Sigmoid colon (tissue), 7 donors: Measurements from ENCODE around the gene DACH1. TPM values are rescaled to one million over a fixed set of nuclear protein-coding genes. Genes with fewer than 3 reads are reported as not detected.

Source experiments
- DNase-seq: peaks from one replicate; pipeline ENCODE4 v3.0.0-alpha.2; 2019
- H3K27ac ChIP-seq, 4 donors: fragments of 200-600 bp; sonication (generic); one replicate each; pipeline ENCODE4 v1.5.1; 2016 to 2019; ENCODE audit warnings: mild to moderate bottlenecking in 1 of 4
- H3K27me3 ChIP-seq, 3 donors: fragments of 200-600 bp; sonication (generic); one replicate each; pipeline ENCODE4 v1.5.1; 2019; ENCODE audit warnings: mild to moderate bottlenecking in 1 of 3
- H3K36me3 ChIP-seq, 4 donors: fragments of 200-600 bp; sonication (generic); one replicate each; pipeline ENCODE4 v1.5.1; 2016 to 2019
- H3K4me1 ChIP-seq, 4 donors: fragments of 200-600 bp; sonication (generic); one replicate each; pipeline ENCODE4 v1.5.1; 2017 to 2019
- H3K4me3 ChIP-seq, 4 donors: fragments of 200-600 bp; sonication (generic); one replicate each; pipeline ENCODE4 v1.5.1; 2017 to 2019; ENCODE audit warnings: mild to moderate bottlenecking in 2 of 4, moderate library complexity in 1 of 4
- H3K9me3 ChIP-seq, 4 donors: fragments of 200-600 bp in 3 of 4; sonication (generic) in 3 of 4; one replicate each; pipeline versions ENCODE4 v1.5.1 to v1.6.1; 2013 to 2019
- EP300 ChIP-seq, 4 donors: sonication (generic); formaldehyde crosslinking; IDR thresholded peaks; one replicate each; pipeline ENCODE4 v1.6.1; 2017; ENCODE audit warnings: antibody characterized with exemption in 4 of 4
- POLR2A ChIP-seq, 2 donors: fragments of 450-650 bp; IDR thresholded peaks; one replicate each; pipeline ENCODE4 v1.6.1; 2016; ENCODE audit warnings: antibody characterized with exemption in 2 of 2, mild to moderate bottlenecking in 2 of 2, moderate library complexity in 2 of 2
- POLR2AphosphoS5 ChIP-seq, 4 donors: sonication (generic); formaldehyde crosslinking; IDR thresholded peaks; one replicate each; pipeline ENCODE4 v1.6.1; 2017; ENCODE audit warnings: antibody characterized with exemption in 4 of 4
- WGBS, 2 donors: extraction: QIAGEN DNeasy Blood & Tissue Kit; methylation state at CpG; one replicate each; pipeline ENCODE4 v1.1.7; 2013; 5-methylcytosine and 5-hydroxymethylcytosine counted together
- intact Hi-C: fragments of 100-400 bp; cut with DNase I; formaldehyde crosslinking; loops from one replicate; pipeline ENCODE4 v1.15.1; 2023
- polyA plus RNA-seq, 3 donors: library from polyadenylated mRNA; stranded (reverse); fragments of 200-250 nt; gene quantifications; one replicate each; pipeline ENCODE4 v1.2.3, GENCODE V29; 2013
- total RNA-seq, 4 donors: library from RNA; depleted of rRNA; stranded (reverse); fragments of >200 nt; gene quantifications; one replicate each; pipeline ENCODE4 v1.1.0, GENCODE V29; 2016
- TF ChIP-seq, protein P1 (sequence below), 4 experiments: fragments of 450-650 bp in 3 of 4; fragments of 200-600 bp in 1 of 4; IDR thresholded peaks; one replicate each; pipeline ENCODE4 v1.5.1; 2016 to 2019; ENCODE audit warnings: antibody characterized with exemption in 4 of 4, mild to moderate bottlenecking in 3 of 4, moderate library complexity in 2 of 4
- donor health status: healthy with polysubstance abuse.
- donor health status: Bipolar disorder and iron deficiency.
- donor health status: healthy.

DACH1 gene
- total and polyA plus RNA-seq, 7 donors: 0.49 to 1.9 (median 1.6) TPM

DNA sequence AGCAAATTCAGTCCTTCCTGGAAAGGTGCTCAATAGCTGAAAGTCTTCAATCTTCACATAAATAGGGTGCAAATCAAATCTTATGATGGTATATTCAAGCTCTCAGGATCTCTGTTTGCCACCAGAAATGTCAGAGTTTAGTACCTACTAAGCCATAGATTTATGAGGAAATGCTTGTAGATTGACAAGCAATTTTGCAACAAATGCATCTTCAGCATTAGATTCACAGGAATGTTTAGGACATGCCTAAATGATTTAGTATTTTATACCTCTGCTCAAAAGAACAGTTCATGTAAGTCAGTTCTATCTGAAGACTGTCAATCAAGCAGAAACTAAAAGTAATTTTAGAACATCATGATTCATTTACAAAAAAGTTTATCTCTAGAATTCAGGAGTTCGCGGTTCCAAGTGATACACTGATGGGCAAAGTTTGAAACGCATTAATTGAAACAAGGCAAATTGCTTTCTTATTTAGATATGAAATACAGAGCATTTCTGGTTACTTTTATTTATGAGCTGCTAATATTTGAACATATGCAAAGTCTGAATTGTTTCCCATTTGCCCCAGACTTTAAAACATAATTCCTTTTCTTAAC lies 65.7 kb downstream of the DACH1 start:
- no peak for DNase-seq
- Histone ChIP-seq H3K27ac (no peak overlapping the region), H3K36me3 (no peaks in the 10 kb centered on the region), H3K4me3 (no peak overlapping the region), H3K9me3 (no peaks in the 10 kb centered on the region), H3K4me1 (no peaks in the 10 kb centered on the region), H3K27me3 (no peaks in the 10 kb centered on the region)
- TF ChIP-seq POLR2A (IDR thresholded peaks at IDR 0.05) (no peak), EP300 (IDR thresholded peaks at IDR 0.05) (no peak), POLR2AphosphoS5 (IDR thresholded peaks at IDR 0.05) (no peak)
- TF ChIP-seq, protein P1, sequence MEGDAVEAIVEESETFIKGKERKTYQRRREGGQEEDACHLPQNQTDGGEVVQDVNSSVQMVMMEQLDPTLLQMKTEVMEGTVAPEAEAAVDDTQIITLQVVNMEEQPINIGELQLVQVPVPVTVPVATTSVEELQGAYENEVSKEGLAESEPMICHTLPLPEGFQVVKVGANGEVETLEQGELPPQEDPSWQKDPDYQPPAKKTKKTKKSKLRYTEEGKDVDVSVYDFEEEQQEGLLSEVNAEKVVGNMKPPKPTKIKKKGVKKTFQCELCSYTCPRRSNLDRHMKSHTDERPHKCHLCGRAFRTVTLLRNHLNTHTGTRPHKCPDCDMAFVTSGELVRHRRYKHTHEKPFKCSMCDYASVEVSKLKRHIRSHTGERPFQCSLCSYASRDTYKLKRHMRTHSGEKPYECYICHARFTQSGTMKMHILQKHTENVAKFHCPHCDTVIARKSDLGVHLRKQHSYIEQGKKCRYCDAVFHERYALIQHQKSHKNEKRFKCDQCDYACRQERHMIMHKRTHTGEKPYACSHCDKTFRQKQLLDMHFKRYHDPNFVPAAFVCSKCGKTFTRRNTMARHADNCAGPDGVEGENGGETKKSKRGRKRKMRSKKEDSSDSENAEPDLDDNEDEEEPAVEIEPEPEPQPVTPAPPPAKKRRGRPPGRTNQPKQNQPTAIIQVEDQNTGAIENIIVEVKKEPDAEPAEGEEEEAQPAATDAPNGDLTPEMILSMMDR (IDR thresholded peaks at IDR 0.05): no peak
- intact Hi-C loops: no loop called here
- WGBS, 2 donors: 86 to 94% methylated on average over 3 of the region's 3 CpGs

DNA sequence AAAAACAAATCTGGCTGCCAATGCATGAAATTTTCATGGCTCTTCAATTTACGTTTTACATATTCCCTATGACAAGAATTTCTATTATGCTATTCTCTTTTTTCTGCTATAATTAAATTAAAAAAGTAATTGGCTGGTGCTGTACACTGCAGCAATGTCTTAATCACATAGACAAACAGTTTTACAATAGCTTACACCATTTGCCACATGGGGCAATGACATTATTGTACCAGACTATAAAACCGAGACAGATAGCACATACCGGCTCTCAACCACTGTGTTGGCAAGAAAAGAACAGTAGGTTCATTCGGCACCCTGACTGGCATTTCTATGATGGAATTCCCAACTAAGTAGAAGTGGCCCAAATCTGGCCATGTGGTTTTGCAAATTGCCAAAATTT lies 67.7 kb downstream of the DACH1 start:
- intact Hi-C loops: no loop called here
- no peak overlapping the region for H3K4me3 ChIP-seq
- no peaks in the 10 kb centered on the region for H3K9me3 ChIP-seq
- H3K27ac ChIP-seq: no peak overlapping the region
- WGBS, 2 donors: 22 to 69% methylated on average over 4 of the region's 4 CpGs
- no peaks in the 10 kb centered on the region for H3K4me1 ChIP-seq
- no peak for TF ChIP-seq POLR2AphosphoS5 (IDR thresholded peaks at IDR 0.05)
- no peak for TF ChIP-seq EP300 (IDR thresholded peaks at IDR 0.05)
- no peak for TF ChIP-seq POLR2A (IDR thresholded peaks at IDR 0.05)
- TF ChIP-seq, protein P1 (IDR thresholded peaks at IDR 0.05): no peak
- H3K27me3 ChIP-seq: no peaks in the 10 kb centered on the region
- DNase-seq: no peak
- H3K36me3 ChIP-seq: no peaks in the 10 kb centered on the region

DNA sequence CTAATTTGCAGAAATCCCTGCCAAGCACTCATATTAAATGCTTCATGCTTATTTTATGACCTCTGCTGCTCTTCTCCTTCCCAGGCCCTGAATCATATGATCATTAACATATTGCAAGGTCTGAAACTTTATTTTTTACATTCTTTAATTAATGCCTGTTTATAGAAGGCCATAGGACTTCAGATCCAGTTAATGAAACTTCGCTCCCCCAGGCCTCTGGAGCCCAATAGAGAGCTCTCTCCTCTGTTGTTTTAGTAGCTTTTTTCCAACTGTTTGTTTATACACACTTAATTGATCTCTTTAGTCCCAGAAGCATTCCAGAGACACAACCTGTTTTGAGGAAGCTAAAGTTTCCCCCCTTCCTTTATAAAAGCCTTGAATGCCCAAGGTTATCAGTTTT lies 68.3 kb downstream of the DACH1 start:
- Histone ChIP-seq H3K4me3 (no peak overlapping the region), H3K36me3 (no peaks in the 10 kb centered on the region), H3K27me3 (no peaks in the 10 kb centered on the region), H3K9me3 (no peaks in the 10 kb centered on the region), H3K4me1 (no peaks in the 10 kb centered on the region), H3K27ac (no peak overlapping the region)
- TF ChIP-seq EP300 (IDR thresholded peaks at IDR 0.05) (no peak), POLR2A (IDR thresholded peaks at IDR 0.05) (no peak), POLR2AphosphoS5 (IDR thresholded peaks at IDR 0.05) (no peak)
- TF ChIP-seq, protein P1 (IDR thresholded peaks at IDR 0.05): no peak
- WGBS, 2 donors: 78 to 80% methylated on average over 1 of the region's 1 CpG
- DNase-seq: no peak
- intact Hi-C loops: no loop called here

DNA sequence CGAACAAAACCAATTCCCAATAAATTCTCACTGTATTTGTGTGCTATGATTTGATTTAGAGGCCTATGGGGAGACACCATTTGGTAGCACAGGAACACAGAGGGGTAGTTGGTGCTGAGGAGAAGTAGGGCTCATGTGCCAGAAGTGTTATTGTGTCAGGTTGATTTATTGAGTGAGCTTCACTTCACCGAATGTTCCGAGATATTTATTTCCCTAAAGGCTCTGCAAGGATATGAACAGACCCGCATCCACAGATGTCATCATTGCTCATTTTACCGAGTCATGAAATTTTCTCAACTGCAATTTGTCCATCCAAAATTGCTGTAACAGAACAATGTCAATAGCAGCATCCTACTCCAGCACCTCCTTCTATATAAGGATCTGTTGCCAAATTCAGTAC lies 69.5 kb downstream of the DACH1 start:
- WGBS, 2 donors: 56 to 82% methylated on average over 5 of the region's 5 CpGs
- DNase-seq: no peak

More for the DNA sequence above, 69.5 kb downstream of the DACH1 start:
- H3K4me1 ChIP-seq: no peaks in the 10 kb centered on the region
- no peak overlapping the region for H3K4me3 ChIP-seq
- no peak overlapping the region for H3K27ac ChIP-seq
- H3K9me3 ChIP-seq: no peaks in the 10 kb centered on the region
- no peaks in the 10 kb centered on the region for H3K27me3 ChIP-seq
- no peaks in the 10 kb centered on the region for H3K36me3 ChIP-seq
- TF ChIP-seq POLR2AphosphoS5 (IDR thresholded peaks at IDR 0.05): no peak
- TF ChIP-seq POLR2A (IDR thresholded peaks at IDR 0.05): no peak
- TF ChIP-seq, protein P1 (IDR thresholded peaks at IDR 0.05): no peak
- TF ChIP-seq EP300 (IDR thresholded peaks at IDR 0.05): no peak
- intact Hi-C loops: no loop called here
